Stimulated activated naive CD8-positive, alpha-beta T cell treated with anti-CD3 and anti-CD28 coated beads, Interleukin-15, Interleukin-2, amounts not matched to agents 100 U/mL and 50 U/mL, for 24 hours (primary cell): ENCODE measurements around the gene BOD1L1.

Source experiments
- ATAC-seq: fragments of 150-1000 bp; cut with Tn5 transposase; one replicate; pipeline ENCODE4 v1.10.0; 2021
- DNase-seq: peaks from one replicate; pipeline ENCODE4 v3.0.0; 2021

BOD1L1 gene

GRCh38 chr4:13558881-13559280 lies 68.6 kb downstream of the BOD1L1 start:
- ATAC-seq (no peak), DNase-seq (no peak)

- DNase-seq (no peak), ATAC-seq (no peak)
These were observed 72.2 kb downstream of the BOD1L1 start for GRCh38 chr4:13555325-13555724.

GRCh38 chr4:13553081-13553480 lies 74.4 kb downstream of the BOD1L1 start:
- DNase-seq (no peak), ATAC-seq (no peak)

GRCh38 chr4:13548984-13549546 lies 78.5 kb downstream of the BOD1L1 start:
- DNase-seq, result peak; percentile 91

GRCh38 chr4:13548059-13548983 lies 79.2 kb downstream of the BOD1L1 start:
- DNase-seq, result no peak
- ATAC-seq, result no peak

More at GRCh38 chr4:13548984-13549546, 78.5 kb downstream of the BOD1L1 start:
- peak; percentile 80 for ATAC-seq

- peak; percentile 52 for DNase-seq
- no peak for ATAC-seq
These were observed 80.0 kb downstream of the BOD1L1 start for GRCh38 chr4:13547485-13548041.

GRCh38 chr4:13546941-13547484 lies 80.5 kb downstream of the BOD1L1 start:
- DNase-seq, result no peak
- ATAC-seq, result no peak

GRCh38 chr4:13546142-13546940 lies 81.2 kb downstream of the BOD1L1 start:
- ATAC-seq, result no peak
- DNase-seq, result no peak

- no peak for DNase-seq
- no peak for ATAC-seq
These were observed 82.1 kb downstream of the BOD1L1 start for GRCh38 chr4:13545394-13545808.

- ATAC-seq, result peak; percentile 74
- DNase-seq, result peak; percentile 71
These were observed 82.7 kb downstream of the BOD1L1 start for GRCh38 chr4:13544606-13545393.

GRCh38 chr4:13543839-13544605 lies 83.5 kb downstream of the BOD1L1 start, which contains the start of gene NKX3-2:
TSS of gene NKX3-2 (minus strand) at chr4:13544508. CDS start at chr4:13544414, 94 bp downstream.
- ATAC-seq (no peak), DNase-seq (no peak)

GRCh38 chr4:13543032-13543838 lies 84.3 kb downstream of the BOD1L1 start:
- no peak for ATAC-seq

GRCh38 chr4:13542577-13543031 lies 84.9 kb downstream of the BOD1L1 start:
- DNase-seq (no peak), ATAC-seq (no peak)

More at GRCh38 chr4:13543032-13543838, 84.3 kb downstream of the BOD1L1 start:
- no peak for DNase-seq

GRCh38 chr4:13541720-13542576 lies 85.6 kb downstream of the BOD1L1 start:
- ATAC-seq (no peak), DNase-seq (peak; percentile 46)

- DNase-seq, result no peak
These were observed 86.3 kb downstream of the BOD1L1 start for GRCh38 chr4:13541176-13541604.

GRCh38 chr4:13540446-13541175 lies 86.9 kb downstream of the BOD1L1 start:
- ATAC-seq (no peak), DNase-seq (no peak)

More at GRCh38 chr4:13541176-13541604, 86.3 kb downstream of the BOD1L1 start:
- no peak for ATAC-seq
